Right lobe of liver (tissue), 4 donors: ENCODE results near the gene TMEM131L.
"Not testable (repeated sequence)": the region's sequence is repeated elsewhere in the genome, so short reads cannot be mapped to it uniquely, and the experiment has no call there.

Experiments used
- CTCF ChIP-seq, 4 donors: fragments of 200-600 bp in 3 of 4; fragments of 450-650 bp in 1 of 4; IDR thresholded peaks; one replicate each; pipeline versions ENCODE4 v1.5.1 to v1.8.0; 2016 to 2022; ENCODE audit warnings: antibody characterized with exemption in 4 of 4, mild to moderate bottlenecking in 2 of 4
- POLR2A ChIP-seq: fragments of 450-650 bp; IDR thresholded peaks from one replicate; pipeline ENCODE4 v1.6.1; 2017; ENCODE audit warnings: antibody characterized with exemption, mild to moderate bottlenecking
- donor health status: DM: no; HTN: no; CAD: no.
- donor health status: DM: no; HTN: no; CAD: no.
- donor health status: DM: no; HTN: yes; CAD: no.

DNA sequence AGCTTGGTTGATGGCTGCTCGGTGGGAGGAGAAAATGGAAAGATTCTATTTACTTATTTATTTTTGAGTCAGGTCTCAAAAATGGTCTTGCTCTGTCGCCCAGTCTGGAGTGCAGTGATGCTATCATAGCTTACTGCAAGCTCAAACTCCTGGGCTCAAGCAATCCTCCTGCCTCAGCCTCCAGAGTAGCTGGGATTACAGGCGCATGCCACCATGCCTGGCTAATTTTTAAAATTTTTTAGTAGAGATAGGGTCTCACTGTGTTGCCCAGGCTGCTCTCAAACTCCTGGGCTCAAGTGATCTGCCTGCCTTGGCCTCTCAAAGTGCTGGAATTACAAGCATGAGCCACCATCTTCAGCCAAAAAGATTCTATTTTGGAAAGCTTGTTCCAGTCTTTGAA is 82.7 kb downstream of the TMEM131L start:
- not testable (repeated sequence) for TF ChIP-seq CTCF (IDR thresholded peaks at IDR 0.05); POLR2A
